ENCODE data around the gene TTC28.

DNA sequence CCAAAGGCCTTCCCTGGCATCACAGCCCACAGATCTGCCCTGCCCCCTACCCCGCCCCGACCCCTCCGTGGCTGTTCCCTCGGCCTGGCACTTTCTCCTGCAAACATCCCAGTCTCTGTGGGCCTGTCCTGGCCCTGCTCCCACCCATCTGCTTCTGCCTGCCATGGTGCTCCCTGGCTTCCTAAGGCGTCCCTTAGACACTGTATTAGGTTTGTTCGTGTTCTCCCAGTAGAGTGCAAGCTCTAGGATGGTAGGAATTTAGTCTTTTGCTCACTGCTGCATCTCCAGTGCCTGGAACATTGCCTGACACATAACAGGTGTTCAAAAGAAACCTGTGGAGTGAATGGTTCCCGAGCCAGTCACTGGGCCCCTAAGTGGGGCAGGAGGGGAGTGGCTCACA, 690.9 kb downstream of the TTC28 start:
- no peak for TF ChIP-seq EZH2 (IDR thresholded peaks at IDR 0.05; ENCODE audit: insufficient read depth, low read length)
- TF ChIP-seq, protein P1, sequence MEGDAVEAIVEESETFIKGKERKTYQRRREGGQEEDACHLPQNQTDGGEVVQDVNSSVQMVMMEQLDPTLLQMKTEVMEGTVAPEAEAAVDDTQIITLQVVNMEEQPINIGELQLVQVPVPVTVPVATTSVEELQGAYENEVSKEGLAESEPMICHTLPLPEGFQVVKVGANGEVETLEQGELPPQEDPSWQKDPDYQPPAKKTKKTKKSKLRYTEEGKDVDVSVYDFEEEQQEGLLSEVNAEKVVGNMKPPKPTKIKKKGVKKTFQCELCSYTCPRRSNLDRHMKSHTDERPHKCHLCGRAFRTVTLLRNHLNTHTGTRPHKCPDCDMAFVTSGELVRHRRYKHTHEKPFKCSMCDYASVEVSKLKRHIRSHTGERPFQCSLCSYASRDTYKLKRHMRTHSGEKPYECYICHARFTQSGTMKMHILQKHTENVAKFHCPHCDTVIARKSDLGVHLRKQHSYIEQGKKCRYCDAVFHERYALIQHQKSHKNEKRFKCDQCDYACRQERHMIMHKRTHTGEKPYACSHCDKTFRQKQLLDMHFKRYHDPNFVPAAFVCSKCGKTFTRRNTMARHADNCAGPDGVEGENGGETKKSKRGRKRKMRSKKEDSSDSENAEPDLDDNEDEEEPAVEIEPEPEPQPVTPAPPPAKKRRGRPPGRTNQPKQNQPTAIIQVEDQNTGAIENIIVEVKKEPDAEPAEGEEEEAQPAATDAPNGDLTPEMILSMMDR (IDR thresholded peaks at IDR 0.05; ENCODE audit: insufficient read depth, low read depth, low read length) = no peak
